Esophagus squamous epithelium (tissue), 4 donors: ENCODE measurements around the gene MINDY4B.

Experiments
- CTCF ChIP-seq, 6 experiments: fragments of 450-650 bp in 4 of 6; fragments of 200-600 bp in 2 of 6; sonication (generic) in 2 of 6; IDR thresholded peaks; one replicate each; pipeline ENCODE4 v1.5.1; 2016 to 2019; ENCODE audit warnings: antibody characterized with exemption in 6 of 6, mild to moderate bottlenecking in 4 of 6, moderate library complexity in 4 of 6
- POLR2A ChIP-seq, 4 donors: fragments of 450-650 bp; IDR thresholded peaks; one replicate each; pipeline ENCODE4 v1.6.1; 2017; ENCODE audit warnings: antibody characterized with exemption in 4 of 4, mild to moderate bottlenecking in 4 of 4, moderate library complexity in 3 of 4

DNA sequence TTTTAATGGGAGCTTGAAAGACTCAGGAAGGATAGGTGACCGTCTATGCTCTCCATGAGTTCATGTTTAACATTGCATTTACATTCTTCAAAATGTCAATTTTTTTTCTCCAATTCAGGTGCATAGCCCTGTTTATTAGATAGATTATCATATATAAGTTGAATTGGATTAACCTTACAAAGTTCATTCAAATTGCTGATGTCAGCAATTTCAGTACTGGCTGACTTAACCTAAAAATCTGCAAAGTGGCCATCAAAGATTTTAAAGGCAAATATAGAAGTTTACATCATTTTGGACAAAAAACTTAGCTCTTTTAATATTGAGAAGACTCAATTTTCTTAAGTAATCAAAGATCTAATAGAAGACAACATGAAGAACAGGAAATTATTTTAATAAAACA, 57.8 kb downstream of the MINDY4B start:
- no peak for TF ChIP-seq CTCF (IDR thresholded peaks at IDR 0.05)
- TF ChIP-seq POLR2A (IDR thresholded peaks at IDR 0.05): no peak
